Measurements from ENCODE around the gene PCSK4. TPM values are rescaled to one million over a fixed set of nuclear protein-coding genes. Genes with fewer than 3 reads are reported as not detected.
A peak's percentile ranks its signal among the peaks of the same experiment; 100 is the strongest.

The PCSK4 gene
- total RNA-seq, 1 experiment from 2014 or later = 3.4 TPM

- intact Hi-C loops (cut with micrococcal nuclease) = no loop called here
- TF ChIP-seq CTCF (IDR thresholded peaks at IDR 0.05; ENCODE audit: unreplicated experiment) = no peak
- Mint-ChIP-seq H3K4me1 (ENCODE audit: insufficient read depth, unreplicated experiment) (peaks cover 9% of the 10 kb centered on the region), H3K36me3 (ENCODE audit: insufficient read depth, unreplicated experiment) (peaks cover 23% of the 10 kb centered on the region), H3K27me3 (ENCODE audit: insufficient read depth, unreplicated experiment) (no peaks in the 10 kb centered on the region), H3K27ac (ENCODE audit: low read depth, unreplicated experiment) (peak overlapping the region; percentile 99), H3K4me3 (ENCODE audit: unreplicated experiment) (peak overlapping the region; percentile 91), H3K9me3 (ENCODE audit: unreplicated experiment) (no peaks in the 10 kb centered on the region)
- CTCF ChIA-PET = no interaction called here
- DNase-seq (ENCODE audit: unreplicated experiment) = no peak
- POLR2A ChIA-PET = no interaction called here
- no TSS peak for BruUV-seq (replicated peaks)
Observed at GRCh38 chr19:1507192-1507660, 17.1 kb upstream of the PCSK4 start.

- H3K27me3 Mint-ChIP-seq (ENCODE audit: insufficient read depth, unreplicated experiment) = no peaks in the 10 kb centered on the region
- H3K36me3 Mint-ChIP-seq (ENCODE audit: insufficient read depth, unreplicated experiment) = peaks cover 23% of the 10 kb centered on the region
- DNase-seq (ENCODE audit: unreplicated experiment) = no peak
- H3K27ac Mint-ChIP-seq (ENCODE audit: low read depth, unreplicated experiment) = peak overlapping the region; percentile 55
- BruUV-seq (replicated peaks) = no TSS peak
- H3K4me1 Mint-ChIP-seq (ENCODE audit: insufficient read depth, unreplicated experiment) = peaks cover 9% of the 10 kb centered on the region
- POLR2A ChIA-PET = interaction anchor here (0.7 kb wide), 1 partner anchor 15 kb away, joined by 3 read pairs; the partner anchor contains the start of gene REEP6
- TF ChIP-seq CTCF (IDR thresholded peaks at IDR 0.05; ENCODE audit: unreplicated experiment) = no peak
- H3K9me3 Mint-ChIP-seq (ENCODE audit: unreplicated experiment) = no peaks in the 10 kb centered on the region
- CTCF ChIA-PET = no interaction called here
- intact Hi-C loops (cut with micrococcal nuclease) = no loop called here
- H3K4me3 Mint-ChIP-seq (ENCODE audit: unreplicated experiment) = no peak overlapping the region
Observed at GRCh38 chr19:1505991-1506881, 16.1 kb upstream of the PCSK4 start.

DNA sequence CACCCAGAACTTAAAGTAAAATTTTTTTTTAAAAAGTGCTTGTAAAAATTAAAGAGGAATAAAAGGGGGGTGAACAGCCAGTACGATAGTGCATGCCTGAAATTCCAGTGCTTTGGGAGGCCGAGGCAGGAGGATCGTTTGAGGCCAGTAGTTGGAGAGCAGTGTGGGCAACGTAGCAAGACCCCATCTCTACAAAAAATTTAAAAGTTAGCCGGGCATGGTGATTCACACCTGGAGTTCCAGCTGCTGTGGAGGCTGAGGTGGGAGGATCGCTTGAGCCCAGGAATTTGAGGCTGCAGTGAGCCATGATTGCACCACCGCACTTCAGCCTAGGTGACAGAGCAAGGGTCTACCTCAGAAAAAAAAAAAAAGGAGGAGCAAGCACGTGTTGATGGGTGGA lies 14.9 kb upstream of the PCSK4 start:
- ChIA-PET CTCF (interaction anchor here (0.6 kb wide), 1 partner anchor 10 kb away, joined by 3 read pairs; no protein-coding TSS in a partner anchor), POLR2A (interaction anchor here (0.6 kb wide), 1 partner anchor 396 kb away, joined by 3 read pairs; no protein-coding TSS in a partner anchor)
- Mint-ChIP-seq H3K4me1 (ENCODE audit: insufficient read depth, unreplicated experiment) (peaks cover 7% of the 10 kb centered on the region), H3K36me3 (ENCODE audit: insufficient read depth, unreplicated experiment) (peaks cover 23% of the 10 kb centered on the region), H3K4me3 (ENCODE audit: unreplicated experiment) (no peak overlapping the region), H3K27me3 (ENCODE audit: insufficient read depth, unreplicated experiment) (no peaks in the 10 kb centered on the region), H3K27ac (ENCODE audit: low read depth, unreplicated experiment) (no peak overlapping the region), H3K9me3 (ENCODE audit: unreplicated experiment) (no peaks in the 10 kb centered on the region)
- intact Hi-C loops (cut with micrococcal nuclease) = no loop called here
- no peak for DNase-seq (ENCODE audit: unreplicated experiment)
- no TSS peak for BruUV-seq (replicated peaks)
- TF ChIP-seq CTCF (IDR thresholded peaks at IDR 0.05; ENCODE audit: unreplicated experiment) = no peak

DNA sequence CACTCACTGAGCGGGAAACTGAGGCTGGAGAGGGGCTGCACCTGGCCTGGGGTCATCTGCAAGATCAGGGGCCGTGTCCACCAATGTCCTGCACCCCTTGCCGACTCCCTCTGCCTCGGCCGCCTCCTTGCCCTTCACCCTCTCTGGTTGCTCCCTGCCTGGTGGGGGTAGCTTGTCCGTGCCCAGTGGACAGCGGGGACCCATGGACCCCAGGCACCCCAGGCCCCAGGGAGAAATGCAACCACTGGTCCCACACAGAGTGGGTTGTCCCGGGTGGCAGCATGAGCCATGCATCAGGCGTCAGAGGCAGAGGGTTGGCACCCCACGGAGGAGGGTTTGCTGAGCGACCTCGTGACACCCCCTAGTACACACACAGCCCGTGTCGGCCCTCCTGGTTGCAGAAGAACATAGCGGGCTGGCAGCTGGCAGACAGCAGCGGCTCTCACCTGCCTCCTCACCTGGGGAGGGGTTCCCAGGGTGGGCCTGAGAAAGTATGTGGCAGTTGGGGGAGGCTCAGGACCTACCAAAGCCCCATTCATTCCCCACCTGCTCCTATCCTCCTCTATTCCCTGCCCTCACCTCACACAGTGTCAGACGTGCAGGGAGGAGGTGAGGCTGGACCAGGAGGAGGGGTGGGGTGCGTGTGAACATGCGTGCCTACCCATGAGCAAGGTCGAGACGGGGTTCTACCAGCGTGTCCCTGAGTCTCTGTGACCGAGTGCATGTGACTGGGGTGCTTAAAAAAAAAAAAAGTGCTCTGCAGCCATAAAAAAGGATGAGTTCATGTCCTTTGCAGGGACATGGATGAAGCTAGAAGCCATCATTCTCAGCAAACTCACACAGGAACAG lies 14.0 kb upstream of the PCSK4 start:
- ChIA-PET POLR2A (interaction anchor here (0.6 kb wide), 1 partner anchor 397 kb away, joined by 3 read pairs; no protein-coding TSS in a partner anchor), CTCF (interaction anchor here (0.6 to 0.8 kb wide), 4 partner anchors 11 to 923 kb away, joined by 3 read pairs; no protein-coding TSS in a partner anchor)
- no peak for DNase-seq (ENCODE audit: unreplicated experiment)
- no peak overlapping the region for H3K4me3 Mint-ChIP-seq (ENCODE audit: unreplicated experiment)
- no peaks in the 10 kb centered on the region for H3K9me3 Mint-ChIP-seq (ENCODE audit: unreplicated experiment)
- H3K36me3 Mint-ChIP-seq (ENCODE audit: insufficient read depth, unreplicated experiment) = peaks cover 23% of the 10 kb centered on the region
- intact Hi-C loops (cut with micrococcal nuclease) = no loop called here
- no peak for TF ChIP-seq CTCF (IDR thresholded peaks at IDR 0.05; ENCODE audit: unreplicated experiment)
- BruUV-seq (replicated peaks) = no TSS peak
- no peak overlapping the region for H3K27ac Mint-ChIP-seq (ENCODE audit: low read depth, unreplicated experiment)
- peaks cover 3% of the 10 kb centered on the region for H3K4me1 Mint-ChIP-seq (ENCODE audit: insufficient read depth, unreplicated experiment)
- no peaks in the 10 kb centered on the region for H3K27me3 Mint-ChIP-seq (ENCODE audit: insufficient read depth, unreplicated experiment)

Measured in MCF 10A (cell line).